HCT116 (cell line): ENCODE results near the gene ANTKMT. TPM values are rescaled to one million over a fixed set of nuclear protein-coding genes. Genes with fewer than 3 reads are reported as not detected.

Source experiments
- ATAC-seq: fragments of 200-7000 bp; cut with Tn5 transposase; 2 replicates; pipeline ENCODE4 v1.9.1; 2020; ENCODE audit warnings: mild to moderate bottlenecking, moderate library complexity
- BruUV-seq: library from RNA; stranded (reverse); fragments of 400-500 nt; replicated peaks from 2 replicates; lab custom pipeline; 2021; lab: Mats Ljungman, UMichigan
- CTCF ChIA-PET: fragments of 300-600 bp; sonication (Branson Sonifier 250); formaldehyde crosslinking; loops from one replicate; lab custom pipeline; 2021; ENCODE audit warnings: antibody characterized with exemption; lab: Charles Lee
- POLR2A ChIA-PET: fragments of 300-600, 350-600 bp; sonication (Branson Sonifier 250); formaldehyde crosslinking; loops from one replicate; lab custom pipeline; 2021; ENCODE audit warnings: antibody characterized with exemption; lab: Charles Lee
- RAD21 ChIA-PET, 2 experiments: fragments of 300-600 bp; sonication (Branson Sonifier 250); formaldehyde crosslinking; loops; one replicate each; lab custom pipeline; 2023; ENCODE audit warnings: low total read pairs in 2 of 2; ENCODE audit not compliant: uncharacterized antibody in 2 of 2, unreplicated experiment in 2 of 2, low non-redundant PET in 1 of 2; lab: Charles Lee
- DNase-seq: peaks from one replicate; pipeline ENCODE4 v3.0.0-alpha.2; 2010; ENCODE audit warnings: low read depth, low spot score
- H2AFZ ChIP-seq: fragments of 200-600 bp; shearing (Covaris generic), sonication (generic); 2 replicates; pipeline ENCODE4 v1.6.1; 2017; ENCODE audit warnings: low read depth, mixed run types, mixed read lengths, antibody characterized with exemption, low read length; ENCODE audit not compliant: poor library complexity, severe bottlenecking
- H3K27ac ChIP-seq: 2 replicates; pipeline ENCODE4 v1.5.1; 2012; ENCODE audit warnings: low read depth, low read length
- H3K27me3 ChIP-seq: fragments of 200-600 bp; sonication (generic); 2 replicates; pipeline ENCODE4 v1.6.1; 2016; ENCODE audit warnings: mixed run types, low read length, mixed read lengths; ENCODE audit not compliant: insufficient read depth
- H3K36me3 ChIP-seq, 2 experiments: fragments of 200-500 bp in 1 of 2; fragments of 200-600 bp in 1 of 2; sonication (Bioruptor generic) in 1 of 2; sonication (generic) in 1 of 2; 2 replicates each; pipeline versions ENCODE4 v1.5.1 to v1.6.1; 2014 to 2016; ENCODE audit warnings: low read length in 2 of 2, inconsistent platforms in 1 of 2, mixed read lengths in 1 of 2, mixed run types in 1 of 2; ENCODE audit not compliant: insufficient read depth in 2 of 2, control insufficient read depth in 1 of 2
- H3K4me1 ChIP-seq, 2 experiments: fragments of 200-600 bp in 1 of 2; sonication (generic) in 1 of 2; 2 replicates each; pipeline versions ENCODE4 v1.5.1 to v1.6.1; 2012 to 2017; ENCODE audit warnings: low read length in 2 of 2, inconsistent platforms in 1 of 2, mild to moderate bottlenecking in 1 of 2, mixed read lengths in 1 of 2, mixed run types in 1 of 2, moderate library complexity in 1 of 2; ENCODE audit not compliant: insufficient read depth in 2 of 2, control insufficient read depth in 1 of 2
- H3K4me2 ChIP-seq: fragments of 200-600 bp; sonication (generic); 2 replicates; pipeline ENCODE4 v1.6.1; 2017; ENCODE audit warnings: mixed run types, low read length, mixed read lengths
- H3K4me3 ChIP-seq, 2 experiments: fragments of 200-600 bp in 1 of 2; sonication (generic) in 1 of 2; replicated peaks in 1 of 2; 2 replicates each; pipeline ENCODE4 v1.5.1; 2011 to 2016; ENCODE audit warnings: low read length in 2 of 2, control low read depth in 1 of 2, low read depth in 1 of 2, mild to moderate bottlenecking in 1 of 2, mixed read lengths in 1 of 2, mixed run types in 1 of 2
- H3K79me2 ChIP-seq: fragments of 200-600 bp; sonication (generic); 2 replicates; pipeline ENCODE4 v1.6.1; 2017; ENCODE audit warnings: mild to moderate bottlenecking, mixed run types, low read length, moderate library complexity, mixed read lengths; ENCODE audit not compliant: insufficient read depth
- H3K9ac ChIP-seq: fragments of 200-600 bp; sonication (generic); 2 replicates; pipeline ENCODE4 v1.6.1; 2016; ENCODE audit warnings: low read length, mixed read lengths
- H3K9me2 ChIP-seq: fragments of 200-600 bp; sonication (generic), shearing (Covaris generic); 2 replicates; pipeline ENCODE4 v1.6.1; 2017; ENCODE audit warnings: mixed run types, mild to moderate bottlenecking, moderate library complexity; ENCODE audit not compliant: insufficient read depth
- H3K9me3 ChIP-seq, 2 experiments: fragments of 200-500 bp in 1 of 2; fragments of 200-600 bp in 1 of 2; sonication (Bioruptor generic) in 1 of 2; sonication (generic) in 1 of 2; 2 replicates each; pipeline ENCODE4 v1.6.1; 2014 to 2017; ENCODE audit warnings: low read length in 2 of 2, mixed read lengths in 2 of 2, inconsistent platforms in 1 of 2, low read depth in 1 of 2, mild to moderate bottlenecking in 1 of 2, mixed run types in 1 of 2, moderate library complexity in 1 of 2; ENCODE audit not compliant: control insufficient read depth in 1 of 2, insufficient read depth in 1 of 2
- H4K20me1 ChIP-seq: fragments of 200-600 bp; sonication (generic), shearing (Covaris generic); 2 replicates; pipeline ENCODE4 v1.6.1; 2017; ENCODE audit warnings: mixed run types, mild to moderate bottlenecking, moderate library complexity; ENCODE audit not compliant: insufficient read depth
- CTCF ChIP-seq, 3 experiments: fragments of 200-600 bp in 1 of 3; sonication (generic) in 1 of 3; IDR thresholded peaks in 2 of 3; conservative IDR thresholded peaks in 1 of 3; 2 replicates each; pipeline ENCODE4 v1.5.1; 2012 to 2017; ENCODE audit warnings: low read depth in 2 of 3, low read length in 2 of 3, antibody characterized with exemption in 1 of 3, borderline replicate concordance in 1 of 3, control low read depth in 1 of 3, mild to moderate bottlenecking in 1 of 3, mixed read lengths in 1 of 3, mixed run types in 1 of 3, moderate library complexity in 1 of 3; ENCODE audit not compliant: insufficient read depth in 1 of 3
- intact Hi-C: fragments of 100-400 bp; cut with micrococcal nuclease; formaldehyde crosslinking; loops from 2 replicates; pipeline ENCODE4 v1.10.0; 2022
- total RNA-seq: library from RNA; stranded (reverse); gene quantifications from one replicate; pipeline ENCODE4 v1.2.1, GENCODE V29; 2021; ENCODE audit not compliant: unreplicated experiment
- TF ChIP-seq, protein P1 (sequence below): IDR thresholded peaks from 2 replicates; pipeline ENCODE4 v1.6.1; 2012

The ANTKMT gene
- total RNA-seq, 1 experiment from 2014 or later = 65.4 TPM

- peaks cover 7 to 8% of the 10 kb centered on the region in 2 experiments; a peak in 3 of 4 replicates for H3K36me3 ChIP-seq
- peaks cover 0 to under 1% of the 10 kb centered on the region in 2 experiments; a peak in 1 of 4 replicates for H3K9me3 ChIP-seq
- H3K9ac ChIP-seq = peak overlapping the region; percentile 95
- H3K4me1 ChIP-seq = peaks cover 34 to 47% of the 10 kb centered on the region in 2 experiments
- peaks cover 26% of the 10 kb centered on the region for H3K79me2 ChIP-seq
- intact Hi-C loops = loop anchor here (1.0 kb wide), 1 partner anchor 11 kb away; no protein-coding TSS in a partner anchor
- peak overlapping the region; percentile 97 for H3K27ac ChIP-seq
- peak overlapping the region; percentile 99 for H3K4me2 ChIP-seq
- no peaks in the 10 kb centered on the region for H3K27me3 ChIP-seq
- ChIA-PET RAD21 (interaction anchor here in 1 of 2 experiments (0.8 to 1.2 kb wide), 2 partner anchors 19 to 21 kb away, joined by 3 to 5 read pairs; partner anchors contain the start of gene CIAO3), POLR2A (interaction anchor here (1.0 to 1.8 kb wide), 5 partner anchors 15 to 41 kb away, joined by 3 to 12 read pairs (median 5); partner anchors contain the start of genes ANTKMT, CCDC78, CHTF18 and HAGHL), CTCF (interaction anchor here (1.6 to 2.9 kb wide), 3 partner anchors 17 to 41 kb away, joined by 3 to 11 read pairs (median 11); partner anchors contain the start of gene ANTKMT)
- peak overlapping the region; percentile 78 to 95 for H3K4me3 ChIP-seq
- DNase-seq (no peak), ATAC-seq (peak; percentile 12)
- TF ChIP-seq CTCF (IDR thresholded peaks at IDR 0.05 in 2 of 3, conservative IDR thresholded peaks at IDR 0.05 in 1 of 3; ENCODE audit: borderline replicate concordance in 1 of 3, insufficient read depth in 1 of 3, low read depth in 2 of 3, low read length in 2 of 3) = 0 out of 6 replicates have a peak, but pooled peaks of 1 of the 3 experiments have one; percentile 16
- TF ChIP-seq, protein P1, sequence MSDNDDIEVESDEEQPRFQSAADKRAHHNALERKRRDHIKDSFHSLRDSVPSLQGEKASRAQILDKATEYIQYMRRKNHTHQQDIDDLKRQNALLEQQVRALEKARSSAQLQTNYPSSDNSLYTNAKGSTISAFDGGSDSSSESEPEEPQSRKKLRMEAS = no peak
- H4K20me1 ChIP-seq = no peaks in the 10 kb centered on the region
- BruUV-seq = no TSS peak
- H2AFZ ChIP-seq = no peak overlapping the region
- no peaks in the 10 kb centered on the region for H3K9me2 ChIP-seq
Measured at GRCh38 chr16:761625-762513, 40.9 kb downstream of the ANTKMT start.
